ENCODE data around the gene ZNF230. TPM values are rescaled to one million over a fixed set of nuclear protein-coding genes. Genes with fewer than 3 reads are reported as not detected.
A peak's percentile ranks its signal among the peaks of the same experiment; 100 is the strongest.

The ZNF230 gene
- total RNA-seq, 4 donors from 2014 or later, result 1.8 to 5.9 (median 3.5) TPM

DNA sequence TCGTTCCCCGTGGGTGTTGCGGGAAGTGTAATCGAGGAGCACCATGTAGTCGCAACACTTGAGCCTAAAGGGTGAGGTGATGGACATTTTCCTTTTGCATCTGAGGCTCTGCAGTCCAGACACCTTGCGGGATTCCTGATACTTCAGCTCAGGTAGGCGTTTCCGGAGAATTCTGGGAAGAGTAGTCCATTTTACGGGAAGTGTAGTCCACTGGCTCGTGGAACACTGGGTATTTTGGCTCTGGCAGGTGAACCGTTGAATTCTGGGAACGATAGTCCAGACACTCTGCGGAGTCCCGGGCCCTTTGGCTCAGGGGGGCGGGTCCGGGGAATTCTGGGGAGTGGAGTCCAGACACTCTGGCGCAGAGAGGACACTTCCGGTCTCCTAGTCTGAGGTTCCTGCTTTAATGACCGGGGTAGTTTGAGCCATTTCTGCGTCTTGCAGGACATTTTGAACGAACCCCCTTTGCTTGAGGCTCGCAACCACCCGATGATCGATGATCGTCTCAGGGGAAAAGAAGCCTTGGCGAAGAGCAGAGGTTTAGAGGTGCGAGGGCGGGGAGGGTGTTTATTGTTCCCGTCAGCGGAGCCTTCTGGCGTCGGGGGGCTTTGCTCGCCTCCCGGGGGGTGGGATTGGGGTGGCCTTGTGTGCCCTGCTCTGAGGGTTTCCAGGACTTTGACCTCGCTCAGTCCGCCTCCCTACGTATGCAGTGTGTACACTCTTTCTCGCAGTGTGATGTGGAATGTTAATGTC, 49.1 kb downstream of the ZNF230 start, which contains the start of gene ZNF223:
ZNF223 (plus strand) TSS at position 387 of the 753 bp plus-strand sequence. CDS start 3,141 bp downstream, outside the sequence.
- in situ Hi-C loops (cut with MboI; ENCODE audit: low pct_ligation_motif_present in 1 of 4, low pct_unique_long_range_greater_than_20kb in 1 of 4, low sequenced_read_pairs in 3 of 4), result no loop called here
- intact Hi-C loops (cut with DNase I; ENCODE audit: low total_unique reads), result no loop called here
- no peak for TF ChIP-seq POLR2A (IDR thresholded peaks at IDR 0.05)
- TF ChIP-seq POLR2AphosphoS5 (IDR thresholded peaks at IDR 0.05), result peak; percentile 63 to 69 (median 67)
- TF ChIP-seq, protein P1, sequence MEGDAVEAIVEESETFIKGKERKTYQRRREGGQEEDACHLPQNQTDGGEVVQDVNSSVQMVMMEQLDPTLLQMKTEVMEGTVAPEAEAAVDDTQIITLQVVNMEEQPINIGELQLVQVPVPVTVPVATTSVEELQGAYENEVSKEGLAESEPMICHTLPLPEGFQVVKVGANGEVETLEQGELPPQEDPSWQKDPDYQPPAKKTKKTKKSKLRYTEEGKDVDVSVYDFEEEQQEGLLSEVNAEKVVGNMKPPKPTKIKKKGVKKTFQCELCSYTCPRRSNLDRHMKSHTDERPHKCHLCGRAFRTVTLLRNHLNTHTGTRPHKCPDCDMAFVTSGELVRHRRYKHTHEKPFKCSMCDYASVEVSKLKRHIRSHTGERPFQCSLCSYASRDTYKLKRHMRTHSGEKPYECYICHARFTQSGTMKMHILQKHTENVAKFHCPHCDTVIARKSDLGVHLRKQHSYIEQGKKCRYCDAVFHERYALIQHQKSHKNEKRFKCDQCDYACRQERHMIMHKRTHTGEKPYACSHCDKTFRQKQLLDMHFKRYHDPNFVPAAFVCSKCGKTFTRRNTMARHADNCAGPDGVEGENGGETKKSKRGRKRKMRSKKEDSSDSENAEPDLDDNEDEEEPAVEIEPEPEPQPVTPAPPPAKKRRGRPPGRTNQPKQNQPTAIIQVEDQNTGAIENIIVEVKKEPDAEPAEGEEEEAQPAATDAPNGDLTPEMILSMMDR (IDR thresholded peaks at IDR 0.05), result no peak
- no peak for TF ChIP-seq EP300 (IDR thresholded peaks at IDR 0.05; ENCODE audit: low read depth)
- H3K27ac ChIP-seq, result peak within 1 kb of the TSS; percentile 74 to 82 (median 80)
- H3K36me3 ChIP-seq, result peaks cover 0 to 14% (median 2%) of the 10 kb centered on the region in 4 donors
- peaks cover 0 to 15% (median 10%) of the 10 kb centered on the region in 4 donors for H3K4me1 ChIP-seq
- DNase-seq, result peak; percentile 95
- peaks cover 19% of the 10 kb centered on the region for H3K27me3 ChIP-seq
- peak within 1 kb of the TSS; percentile 60 to 77 (median 74) for H3K4me3 ChIP-seq
- H3K9me3 ChIP-seq, result peaks cover 4 to 5% of the 10 kb centered on the region in 2 donors
- WGBS, 2 donors (ENCODE audit: low coverage in 1 of 2), result 5% methylated on average over 37 of the region's 38 CpGs; no CpG with 5 or more reads in 1 of the 2 donors

DNA sequence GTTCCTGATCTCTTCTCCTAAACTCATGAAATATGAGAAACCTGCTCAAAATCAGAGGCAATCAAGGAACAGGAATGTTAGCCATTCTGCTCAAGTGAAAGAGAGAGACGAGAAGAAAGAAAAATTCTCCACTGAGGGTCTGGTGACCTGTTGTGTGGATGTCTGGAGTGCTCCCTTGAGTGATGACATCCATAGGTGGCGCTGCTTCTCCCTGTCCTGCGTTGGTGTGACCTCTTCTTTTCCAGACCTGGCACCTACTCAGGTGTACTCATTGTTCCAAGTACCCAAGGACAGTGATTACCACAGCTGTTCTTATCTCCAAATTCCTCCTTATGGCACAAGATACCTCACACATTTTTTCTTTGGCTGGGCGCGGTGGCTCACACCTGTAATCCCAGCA, 53.1 kb downstream of the ZNF230 start:
- Histone ChIP-seq H3K27me3 (no peaks in the 10 kb centered on the region), H3K27ac (no peak overlapping the region), H3K9me3 (peaks cover 0 to 5% of the 10 kb centered on the region in 2 donors), H3K4me3 (no peak overlapping the region), H3K36me3 (peaks cover 0 to 26% (median 13%) of the 10 kb centered on the region in 4 donors), H3K4me1 (peaks cover 0 to 11% (median 10%) of the 10 kb centered on the region in 4 donors)
- intact Hi-C loops (cut with DNase I; ENCODE audit: low total_unique reads) (no loop called here), in situ Hi-C loops (cut with MboI; ENCODE audit: low pct_ligation_motif_present in 1 of 4, low pct_unique_long_range_greater_than_20kb in 1 of 4, low sequenced_read_pairs in 3 of 4) (no loop called here)
- no peak for DNase-seq
- TF ChIP-seq POLR2AphosphoS5 (IDR thresholded peaks at IDR 0.05) (no peak), POLR2A (IDR thresholded peaks at IDR 0.05) (no peak), EP300 (IDR thresholded peaks at IDR 0.05; ENCODE audit: low read depth) (no peak)
- TF ChIP-seq, protein P1 (IDR thresholded peaks at IDR 0.05), result no peak
- 76 to 94% methylated on average over 3 to 5 of the region's 5 CpGs for WGBS, 2 donors (ENCODE audit: low coverage in 1 of 2)

DNA sequence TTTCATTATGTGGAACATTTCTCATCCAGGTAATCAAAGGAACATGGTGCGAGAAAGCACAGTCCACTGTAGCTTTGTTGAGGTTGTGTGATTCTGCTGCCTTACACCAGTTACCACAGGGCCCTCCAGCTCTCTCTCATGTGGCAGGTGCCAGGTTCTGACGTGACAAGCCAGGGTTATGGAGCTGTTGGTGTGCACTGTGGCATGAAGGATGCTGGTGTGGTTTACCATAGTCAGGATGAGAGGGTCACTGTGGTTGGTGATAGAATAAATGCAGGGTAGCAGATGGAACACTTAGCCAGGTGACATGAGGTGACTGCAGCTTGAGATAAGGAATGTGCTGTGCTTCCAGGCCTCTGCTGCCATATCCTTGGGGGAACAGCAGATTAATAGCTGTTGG, 56.5 kb downstream of the ZNF230 start:
- no peak overlapping the region for H3K4me3 ChIP-seq
- DNase-seq, result no peak
- peaks cover 3 to 5% of the 10 kb centered on the region in 2 donors for H3K9me3 ChIP-seq
- H3K4me1 ChIP-seq, result no peaks in the 10 kb centered on the region
- no peaks in the 10 kb centered on the region for H3K27me3 ChIP-seq
- WGBS, 2 donors (ENCODE audit: low coverage in 1 of 2), result 80 to 100% methylated on average over 1 to 2 of the region's 2 CpGs
- in situ Hi-C loops (cut with MboI; ENCODE audit: low pct_ligation_motif_present in 1 of 4, low pct_unique_long_range_greater_than_20kb in 1 of 4, low sequenced_read_pairs in 3 of 4) (no loop called here), intact Hi-C loops (cut with DNase I; ENCODE audit: low total_unique reads) (no loop called here)
- no peak overlapping the region for H3K27ac ChIP-seq
- TF ChIP-seq, protein P1 (IDR thresholded peaks at IDR 0.05), result no peak
- peaks cover 0 to 60% (median 29%) of the 10 kb centered on the region in 4 donors for H3K36me3 ChIP-seq

DNA sequence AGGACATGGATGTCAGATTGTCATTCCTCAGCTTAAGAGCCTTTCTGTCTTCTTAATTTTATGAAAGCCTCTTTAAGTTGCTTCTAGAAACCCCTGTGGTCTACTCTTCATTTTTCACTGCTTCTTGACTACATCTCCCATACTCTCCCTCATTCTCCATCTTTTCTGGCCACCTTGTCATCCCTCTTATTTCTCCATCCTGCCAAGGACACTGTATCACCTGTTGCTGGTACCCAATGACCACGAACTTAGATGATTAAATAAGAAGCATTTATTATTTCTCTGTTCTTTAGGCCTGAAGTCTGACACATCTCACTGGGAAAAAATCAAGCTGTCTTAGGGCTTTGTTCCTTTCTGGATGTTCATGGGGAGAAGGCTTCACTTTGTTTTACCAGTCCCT, 58.3 kb downstream of the ZNF230 start:
- TF ChIP-seq POLR2A (IDR thresholded peaks at IDR 0.05) (no peak), POLR2AphosphoS5 (IDR thresholded peaks at IDR 0.05) (no peak), EP300 (IDR thresholded peaks at IDR 0.05; ENCODE audit: low read depth) (no peak)
- TF ChIP-seq, protein P1 (IDR thresholded peaks at IDR 0.05), result no peak
- 83% methylated on average over 1 of the region's 1 CpG; no CpG with 5 or more reads in 1 of the 2 donors for WGBS, 2 donors (ENCODE audit: low coverage in 1 of 2)
- in situ Hi-C loops (cut with MboI; ENCODE audit: low pct_ligation_motif_present in 1 of 4, low pct_unique_long_range_greater_than_20kb in 1 of 4, low sequenced_read_pairs in 3 of 4) (no loop called here), intact Hi-C loops (cut with DNase I; ENCODE audit: low total_unique reads) (no loop called here)
- Histone ChIP-seq H3K9me3 (peaks cover 12 to 16% of the 10 kb centered on the region in 2 donors), H3K27ac (no peak overlapping the region), H3K4me3 (no peak overlapping the region), H3K4me1 (no peaks in the 10 kb centered on the region), H3K36me3 (peaks cover under 1 to 68% (median 34%) of the 10 kb centered on the region in 4 donors), H3K27me3 (no peaks in the 10 kb centered on the region)
- no peak for DNase-seq

Small RNA genes lying within 50 kb of the gene (small RNA-seq; reads per million reads assigned to genes)
- gene AC006213.5, result 0 reads per million in 4 donors

Other genes with a start within 250 kb of the ZNF230 start
- 10 to 100 TPM in 3 of 4 donors, 1 to 10 TPM in 1; 4.1 to 68.7 (median 13.8) TPM for gene SMG9, start 248.0 kb upstream of the ZNF230 start, total RNA-seq
- 10 to 100 TPM in 3 of 4 donors, not detected in 1; 26.5 to 72.2 (median 37.4) TPM for gene KCNN4, start 222.0 kb upstream of the ZNF230 start, total RNA-seq
- gene LYPD5, start 200.5 kb upstream of the ZNF230 start, total RNA-seq, result 1 to 10 TPM in 3 of 4 donors, not detected in 1; 2.1 to 5.2 (median 2.6) TPM
- gene ZNF283, start 175.6 kb upstream of the ZNF230 start, total RNA-seq, result 100 to 1,000 TPM in 1 of 4 donors, 10 to 100 TPM in 3; 10.9 to 168 (median 17.8) TPM
- gene ZNF404, start 119.0 kb upstream of the ZNF230 start, total RNA-seq, result 1 to 10 TPM in 3 of 4 donors, not detected in 1; 2.9 to 7.8 (median 3.0) TPM
- 10 to 100 TPM in 3 of 4 donors, under 1 TPM in 1; 0.75 to 19.9 (median 11.6) TPM for gene ZNF45, start 67.7 kb upstream of the ZNF230 start, total RNA-seq
- gene ZNF221, start 51.7 kb upstream of the ZNF230 start, total RNA-seq, result 10 to 100 TPM in 1 of 4 donors, 1 to 10 TPM in 2, under 1 TPM in 1; 1.00 to 32.2 (median 3.7) TPM
- gene ZNF155, start 18.8 kb upstream of the ZNF230 start, total RNA-seq, result 1 to 10 TPM; 1.2 to 7.5 (median 3.8) TPM
- 1 to 10 TPM in 3 of 4 donors, not detected in 1; 2.2 to 6.3 (median 3.0) TPM for gene ZNF222, start 22.4 kb downstream of the ZNF230 start, total RNA-seq
- 1 to 10 TPM in 3 of 4 donors, not detected in 1; 2.2 to 8.5 (median 6.5) TPM for gene ZNF223, start 49.1 kb downstream of the ZNF230 start, total RNA-seq
- gene ZNF284, start 69.2 kb downstream of the ZNF230 start, total RNA-seq, result 1 to 10 TPM in 2 of 4 donors, not detected in 2; 2.5 to 3.2 TPM
- 10 to 100 TPM; 37.1 to 49.7 (median 44.2) TPM for gene ZNF224, start 91.4 kb downstream of the ZNF230 start, total RNA-seq
- gene ZNF225, start 110.4 kb downstream of the ZNF230 start, total RNA-seq, result 10 to 100 TPM in 1 of 4 donors, 1 to 10 TPM in 2, not detected in 1; 3.0 to 26.9 (median 5.1) TPM
- 10 to 100 TPM in 2 of 4 donors, 1 to 10 TPM in 1, not detected in 1; 4.6 to 12.4 (median 10.1) TPM for gene ZNF234, start 138.6 kb downstream of the ZNF230 start, total RNA-seq
- 10 to 100 TPM in 3 of 4 donors, 1 to 10 TPM in 1; 4.1 to 27.1 (median 23.9) TPM for gene ZNF226, start 162.1 kb downstream of the ZNF230 start, total RNA-seq
- gene ZNF227, start 209.6 kb downstream of the ZNF230 start, total RNA-seq, result 10 to 100 TPM in 2 of 4 donors, 1 to 10 TPM in 2; 2.4 to 12.4 (median 10.5) TPM